ENCODE data around the gene IL1B.

The IL1B gene

DNA sequence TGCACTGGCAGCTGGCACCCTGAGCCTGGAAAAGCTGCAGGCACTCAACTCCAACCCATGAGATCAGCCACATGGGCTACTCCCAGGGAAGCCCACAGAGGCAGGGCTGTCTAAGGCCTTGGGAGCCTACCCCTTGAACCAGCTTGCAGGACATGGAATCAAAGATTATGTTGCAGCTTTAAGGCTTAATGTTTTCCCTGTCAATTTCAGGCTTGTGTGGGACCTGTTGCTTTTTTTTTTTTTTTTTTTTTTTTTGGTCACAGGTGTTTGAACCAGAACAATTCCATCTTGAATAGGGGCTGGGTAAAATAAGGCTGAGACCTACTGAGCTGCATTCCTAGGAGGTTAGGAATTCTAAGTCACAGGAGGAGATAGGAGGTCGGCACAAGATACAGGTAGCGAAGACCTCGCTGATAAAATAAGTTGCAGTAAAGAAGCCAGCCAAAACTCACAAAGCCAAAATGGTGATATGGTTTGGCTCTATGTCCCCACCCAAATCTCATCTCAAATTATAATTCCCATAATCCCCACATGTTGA, 44.8 kb downstream of the IL1B start:
- Histone ChIP-seq H3F3A (ENCODE audit: insufficient read depth, low read length) (no peaks in the 10 kb centered on the region), H3K4me3 (ENCODE audit: low read depth, low read length, poor library complexity, severe bottlenecking) (no peak overlapping the region), H3K27me3 (ENCODE audit: insufficient read depth, low read length) (no peaks in the 10 kb centered on the region), H4K20me1 (ENCODE audit: insufficient read depth, low read length) (no peaks in the 10 kb centered on the region), H3K27ac (ENCODE audit: low read depth, low read length, poor library complexity, severe bottlenecking) (no peak overlapping the region), H3K9me3 (ENCODE audit: low read length) (no peaks in the 10 kb centered on the region), H3K36me3 (ENCODE audit: insufficient read depth, low read length) (no peaks in the 10 kb centered on the region), H3K4me1 (ENCODE audit: insufficient read depth, low read length, severe bottlenecking) (peaks cover 12% of the 10 kb centered on the region), H3K9ac (ENCODE audit: low read length) (no peak overlapping the region), H3K79me2 (ENCODE audit: insufficient read depth, low read length) (no peaks in the 10 kb centered on the region), H2AFZ (ENCODE audit: low read length) (no peak overlapping the region), H3K9me2 (ENCODE audit: low read depth, low read length) (no peaks in the 10 kb centered on the region), H3K4me2 (ENCODE audit: low read length) (no peak overlapping the region)
- no peak for TF ChIP-seq EZH2 (IDR thresholded peaks at IDR 0.05; ENCODE audit: borderline replicate concordance, low read length)
- TF ChIP-seq, protein P1, sequence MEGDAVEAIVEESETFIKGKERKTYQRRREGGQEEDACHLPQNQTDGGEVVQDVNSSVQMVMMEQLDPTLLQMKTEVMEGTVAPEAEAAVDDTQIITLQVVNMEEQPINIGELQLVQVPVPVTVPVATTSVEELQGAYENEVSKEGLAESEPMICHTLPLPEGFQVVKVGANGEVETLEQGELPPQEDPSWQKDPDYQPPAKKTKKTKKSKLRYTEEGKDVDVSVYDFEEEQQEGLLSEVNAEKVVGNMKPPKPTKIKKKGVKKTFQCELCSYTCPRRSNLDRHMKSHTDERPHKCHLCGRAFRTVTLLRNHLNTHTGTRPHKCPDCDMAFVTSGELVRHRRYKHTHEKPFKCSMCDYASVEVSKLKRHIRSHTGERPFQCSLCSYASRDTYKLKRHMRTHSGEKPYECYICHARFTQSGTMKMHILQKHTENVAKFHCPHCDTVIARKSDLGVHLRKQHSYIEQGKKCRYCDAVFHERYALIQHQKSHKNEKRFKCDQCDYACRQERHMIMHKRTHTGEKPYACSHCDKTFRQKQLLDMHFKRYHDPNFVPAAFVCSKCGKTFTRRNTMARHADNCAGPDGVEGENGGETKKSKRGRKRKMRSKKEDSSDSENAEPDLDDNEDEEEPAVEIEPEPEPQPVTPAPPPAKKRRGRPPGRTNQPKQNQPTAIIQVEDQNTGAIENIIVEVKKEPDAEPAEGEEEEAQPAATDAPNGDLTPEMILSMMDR (IDR thresholded peaks at IDR 0.05; ENCODE audit: low read length) = no peak

- no peak overlapping the region for H2AFZ ChIP-seq (ENCODE audit: low read length)
- H3K4me2 ChIP-seq (ENCODE audit: low read length) = no peak overlapping the region
- H3K4me1 ChIP-seq (ENCODE audit: insufficient read depth, low read length, severe bottlenecking) = peaks cover 12% of the 10 kb centered on the region
- no peak overlapping the region for H3K4me3 ChIP-seq (ENCODE audit: low read depth, low read length, poor library complexity, severe bottlenecking)
- no peak overlapping the region for H3K9ac ChIP-seq (ENCODE audit: low read length)
- no peaks in the 10 kb centered on the region for H3K79me2 ChIP-seq (ENCODE audit: insufficient read depth, low read length)
- no peaks in the 10 kb centered on the region for H3F3A ChIP-seq (ENCODE audit: insufficient read depth, low read length)
- H3K27me3 ChIP-seq (ENCODE audit: insufficient read depth, low read length) = no peaks in the 10 kb centered on the region
- no peak overlapping the region for H3K27ac ChIP-seq (ENCODE audit: low read depth, low read length, poor library complexity, severe bottlenecking)
- H3K9me3 ChIP-seq (ENCODE audit: low read length) = no peaks in the 10 kb centered on the region
- H4K20me1 ChIP-seq (ENCODE audit: insufficient read depth, low read length) = no peaks in the 10 kb centered on the region
- H3K9me2 ChIP-seq (ENCODE audit: low read depth, low read length) = no peaks in the 10 kb centered on the region
- H3K36me3 ChIP-seq (ENCODE audit: insufficient read depth, low read length) = no peaks in the 10 kb centered on the region
- TF ChIP-seq EZH2 (IDR thresholded peaks at IDR 0.05; ENCODE audit: borderline replicate concordance, low read length) = no peak
- TF ChIP-seq, protein P1 (IDR thresholded peaks at IDR 0.05; ENCODE audit: low read length) = no peak
Observed at GRCh38 chr2:112791019-112791418, 45.6 kb downstream of the IL1B start.

DNA sequence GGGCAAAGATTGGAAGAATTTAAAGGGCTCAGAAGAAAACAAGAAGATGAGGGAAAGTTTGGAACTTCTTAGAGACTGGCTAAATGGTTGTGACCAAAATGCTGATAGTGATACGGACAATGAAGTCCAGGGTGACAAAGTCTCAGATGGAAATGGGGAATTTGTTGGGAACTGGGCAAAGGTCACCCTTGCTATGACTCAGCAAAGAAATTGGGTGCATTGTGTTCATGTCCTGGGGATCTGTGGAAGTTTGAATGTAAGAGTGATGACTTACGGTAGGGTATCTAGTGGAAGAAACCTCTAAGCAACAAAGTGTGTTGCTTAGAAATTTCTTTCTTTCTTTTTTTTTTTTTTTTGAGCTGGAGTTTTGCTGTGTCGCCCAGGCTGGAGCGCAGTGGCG, 46.3 kb downstream of the IL1B start:
- TF ChIP-seq EZH2 (IDR thresholded peaks at IDR 0.05; ENCODE audit: borderline replicate concordance, low read length) = no peak
- TF ChIP-seq, protein P1 (IDR thresholded peaks at IDR 0.05; ENCODE audit: low read length) = no peak
- Histone ChIP-seq H3K9me2 (ENCODE audit: low read depth, low read length) (no peaks in the 10 kb centered on the region), H3K4me2 (ENCODE audit: low read length) (no peak overlapping the region), H3K4me1 (ENCODE audit: insufficient read depth, low read length, severe bottlenecking) (peaks cover 12% of the 10 kb centered on the region), H3F3A (ENCODE audit: insufficient read depth, low read length) (no peaks in the 10 kb centered on the region), H4K20me1 (ENCODE audit: insufficient read depth, low read length) (no peaks in the 10 kb centered on the region), H3K27me3 (ENCODE audit: insufficient read depth, low read length) (no peaks in the 10 kb centered on the region), H3K79me2 (ENCODE audit: insufficient read depth, low read length) (no peaks in the 10 kb centered on the region), H3K27ac (ENCODE audit: low read depth, low read length, poor library complexity, severe bottlenecking) (no peak overlapping the region), H3K9me3 (ENCODE audit: low read length) (no peaks in the 10 kb centered on the region), H3K4me3 (ENCODE audit: low read depth, low read length, poor library complexity, severe bottlenecking) (no peak overlapping the region), H3K36me3 (ENCODE audit: insufficient read depth, low read length) (no peaks in the 10 kb centered on the region), H3K9ac (ENCODE audit: low read length) (no peak overlapping the region), H2AFZ (ENCODE audit: low read length) (no peak overlapping the region)

Data from OCI-LY1 (cell line).